Activated CD8-positive, alpha-beta memory T cell treated with anti-CD3 and anti-CD28 coated beads for 4 hours (primary cell): ENCODE results near the gene PICK1.
"Not testable (repeated sequence)": the region's sequence is repeated elsewhere in the genome, so short reads cannot be mapped to it uniquely, and the experiment has no call there.

ENCODE experiments used
- DNase-seq, 2 donors: peaks; one replicate each; pipeline ENCODE4 v3.0.0-alpha.2; 2020; ENCODE audit warnings: low read depth in 2 of 2

PICK1 gene

GRCh38 chr22:38030311-38031133, 26.7 kb upstream of the PICK1 start:
- no peak for DNase-seq

GRCh38 chr22:38031491-38031890, 25.7 kb upstream of the PICK1 start:
- DNase-seq, result no peak

- no peak for DNase-seq
Measured at GRCh38 chr22:38032681-38033521, 24.3 kb upstream of the PICK1 start.

- no peak for DNase-seq
Measured at GRCh38 chr22:38033522-38034277, 23.5 kb upstream of the PICK1 start.

DNA sequence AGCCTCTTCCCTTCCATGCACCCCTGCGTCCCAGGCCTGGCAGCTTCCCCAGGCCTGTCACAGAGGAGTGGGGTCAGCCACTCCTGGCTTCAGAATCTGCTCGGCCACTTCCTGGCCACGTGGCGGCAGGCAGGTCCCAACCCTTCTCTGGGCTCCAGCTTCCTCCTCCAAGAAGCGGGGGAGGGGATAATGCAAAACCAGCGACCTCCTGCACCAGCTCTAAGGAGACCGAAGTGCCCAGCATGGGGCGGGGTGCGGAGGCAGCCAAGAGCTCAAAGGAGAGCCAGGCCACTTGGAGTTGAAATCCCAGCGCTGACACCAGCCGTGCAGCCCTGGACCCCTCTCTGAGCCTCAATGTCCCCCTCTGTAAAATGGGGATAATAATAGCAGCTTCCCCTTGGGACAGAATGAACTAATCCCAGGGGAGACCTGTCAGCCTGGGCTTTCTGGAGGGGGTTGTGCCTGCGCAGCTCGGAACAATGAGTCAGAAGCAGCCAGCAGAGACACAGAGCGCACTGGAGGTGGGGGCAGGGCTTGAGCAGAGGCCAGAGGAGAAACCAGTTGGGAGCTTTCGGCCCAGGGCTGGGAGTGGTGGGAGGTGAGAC, 22.8 kb upstream of the PICK1 start:
- no peak for DNase-seq

GRCh38 chr22:38034884-38035529, 22.2 kb upstream of the PICK1 start:
- DNase-seq, result no peak

- DNase-seq, result no peak
Measured at GRCh38 chr22:38035530-38035885, 21.7 kb upstream of the PICK1 start.

- DNase-seq, result no peak
Measured at GRCh38 chr22:38036392-38037062, 20.7 kb upstream of the PICK1 start.

- not testable (repeated sequence) for DNase-seq
Measured at GRCh38 chr22:38037367-38038150, 19.6 kb upstream of the PICK1 start.

GRCh38 chr22:38038426-38038825, 18.8 kb upstream of the PICK1 start:
- DNase-seq, result no peak

- DNase-seq, result no peak
Measured at GRCh38 chr22:38038890-38039812, 18.1 kb upstream of the PICK1 start.

DNA sequence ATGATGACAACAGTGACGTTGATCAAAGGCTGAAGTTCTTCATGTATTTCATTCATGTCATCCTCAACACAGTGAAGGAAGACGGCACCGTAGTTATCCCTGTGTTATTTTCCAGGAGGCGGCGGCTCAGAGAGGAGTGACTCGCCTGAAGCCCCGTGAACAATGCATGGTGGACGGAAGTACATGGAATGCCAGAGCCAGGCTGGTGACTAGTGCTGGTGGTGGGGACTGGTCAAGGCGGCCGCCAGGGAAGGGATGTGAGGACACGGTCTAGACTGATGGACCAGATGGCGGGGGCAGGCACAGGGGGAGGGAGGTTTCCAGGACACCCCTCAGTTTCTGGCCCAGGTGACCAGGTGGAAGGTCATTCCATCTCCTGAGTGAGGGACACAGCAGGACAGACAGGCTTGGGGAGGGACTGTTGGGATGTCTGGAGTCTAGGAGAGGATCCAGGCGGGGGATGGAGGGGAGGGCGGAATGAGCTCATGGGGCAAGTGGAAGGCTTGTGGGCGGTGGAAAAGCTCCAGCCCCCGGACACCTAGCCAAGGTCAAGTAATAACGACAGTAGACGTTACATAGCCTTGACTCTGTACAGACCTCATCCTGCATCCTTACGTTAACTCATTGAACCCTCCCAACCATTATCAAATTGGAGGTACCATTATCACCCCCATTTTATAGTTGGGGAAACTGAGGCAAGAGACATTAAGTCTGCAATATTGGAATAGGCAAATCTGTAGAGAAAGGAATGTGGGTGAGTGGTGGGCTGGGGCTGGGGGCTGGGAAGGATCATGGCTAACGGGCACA, 16.0 kb upstream of the PICK1 start:
- DNase-seq, result no peak

DNA sequence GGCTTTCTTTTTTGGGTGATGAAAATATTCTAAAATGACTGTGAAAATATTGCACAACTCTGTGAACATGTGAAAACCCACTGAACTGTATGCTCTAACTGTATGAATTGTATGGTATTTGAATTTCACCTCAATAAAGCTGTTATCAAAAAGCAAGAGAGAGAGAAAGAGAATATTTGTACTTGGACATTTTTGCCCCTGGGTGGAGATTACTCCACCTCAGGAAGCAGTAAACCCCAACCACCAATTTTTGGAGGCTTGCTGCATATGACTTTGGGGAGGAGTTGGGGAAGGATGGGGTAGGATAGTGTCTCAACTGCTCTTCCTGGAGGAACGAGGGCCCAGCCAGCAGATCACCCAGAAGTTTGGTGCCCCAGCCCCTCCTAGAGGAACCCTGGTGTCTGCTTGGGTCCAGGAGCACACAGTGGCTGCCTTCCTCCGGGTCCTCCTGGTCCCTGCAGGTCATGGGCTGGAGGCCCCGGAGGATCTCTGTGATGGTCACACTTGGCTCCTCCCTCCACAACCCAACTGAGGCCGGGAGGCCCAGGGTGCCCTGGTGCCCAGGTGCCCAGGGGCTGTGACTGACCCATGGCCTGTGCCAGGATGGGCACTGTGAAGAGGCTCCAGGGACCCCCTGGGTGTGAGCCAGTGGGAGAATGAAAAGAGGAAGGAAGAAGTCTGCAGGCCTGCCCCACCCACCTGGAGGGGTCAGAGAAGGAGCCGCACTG, 15.3 kb upstream of the PICK1 start:
- no peak for DNase-seq

DNA sequence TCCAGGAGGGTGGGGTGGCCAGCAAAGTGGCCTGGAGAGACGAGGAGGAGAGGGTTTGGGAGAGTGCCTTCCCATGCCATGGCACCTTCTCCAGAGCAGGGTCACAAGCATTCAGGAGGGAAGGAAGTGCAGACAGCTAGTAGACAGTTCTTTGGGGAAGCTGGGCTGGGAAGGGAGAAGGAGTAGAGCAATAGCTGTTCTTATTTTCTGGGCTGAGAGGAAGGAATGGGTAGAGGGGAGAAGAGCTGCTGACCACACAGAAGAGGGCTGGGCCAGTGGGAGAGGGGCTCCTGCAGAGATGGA, 14.8 kb upstream of the PICK1 start:
- no peak for DNase-seq

GRCh38 chr22:38043151-38044039, 13.8 kb upstream of the PICK1 start:
- no peak for DNase-seq

DNA sequence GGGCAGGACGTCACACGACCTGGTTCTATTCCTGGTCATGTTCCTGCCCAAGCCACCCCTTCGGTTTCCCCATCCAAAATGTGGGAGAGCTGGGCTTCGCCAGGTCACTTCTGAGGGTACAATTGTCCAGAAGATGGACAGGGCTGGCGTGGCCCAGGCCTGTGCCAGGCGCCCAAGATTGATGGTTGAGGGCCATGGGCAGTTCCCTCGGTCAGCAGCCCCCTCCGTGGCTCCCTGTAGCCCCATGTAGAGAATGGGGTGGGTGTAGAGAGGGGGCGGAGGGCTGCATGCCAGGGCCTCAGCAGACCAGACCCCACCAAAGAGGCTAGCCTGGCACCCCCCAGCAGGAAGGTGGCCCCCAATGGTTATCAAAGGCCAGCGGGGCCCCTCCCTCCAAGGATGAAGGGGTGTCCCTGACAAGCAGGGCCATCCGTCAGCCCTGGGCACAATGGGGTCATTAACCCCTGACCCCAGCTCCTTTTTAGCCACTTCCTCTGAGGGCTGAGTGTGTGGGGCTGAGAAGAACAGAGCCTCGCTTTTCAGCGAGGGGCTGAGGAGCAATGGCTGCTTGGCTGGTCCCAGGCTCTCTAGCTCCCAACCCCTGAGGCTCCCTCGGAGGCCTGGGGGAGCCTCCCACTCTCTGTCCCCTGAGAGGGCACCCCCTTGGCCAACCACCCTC, 11.0 kb upstream of the PICK1 start:
- no peak for DNase-seq
